B cell (primary cell): ENCODE measurements around the gene GNAT2.

Source experiments
- CTCF ChIP-seq: fragments of 200-600 bp; IDR thresholded peaks from one replicate; pipeline ENCODE4 v1.8.0; 2022; ENCODE audit warnings: antibody characterized with exemption, mild to moderate bottlenecking
- EZH2 ChIP-seq: IDR thresholded peaks from 2 replicates; pipeline ENCODE4 v1.6.1; 2012; ENCODE audit warnings: borderline replicate concordance, low read depth, mild to moderate bottlenecking, moderate library complexity, low read length; ENCODE audit not compliant: insufficient read depth, poor library complexity, severe bottlenecking

DNA sequence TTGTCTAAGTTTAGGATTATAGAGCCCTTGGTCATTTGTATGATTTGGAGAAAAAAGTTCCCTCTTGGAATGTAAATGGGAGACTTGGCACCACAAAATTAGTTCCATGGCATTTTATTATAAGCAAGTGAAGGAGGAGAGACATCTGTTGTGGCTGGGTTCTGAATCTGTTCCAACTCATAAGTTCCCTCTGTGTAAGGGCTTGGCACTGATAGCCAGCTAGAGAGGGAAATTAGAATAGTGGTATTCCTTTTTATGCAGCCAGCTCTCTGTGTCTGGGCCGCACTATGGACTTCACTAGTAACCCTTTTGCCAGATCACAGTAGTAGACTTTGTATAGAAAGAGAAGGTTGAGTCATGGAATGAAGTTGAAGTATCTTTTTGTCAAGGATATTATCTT, 39.9 kb downstream of the GNAT2 start:
- TF ChIP-seq CTCF (no peak), EZH2 (no peak)
